ENCODE data around the gene SMOC2. TPM values are rescaled to one million over a fixed set of nuclear protein-coding genes. Genes with fewer than 3 reads are reported as not detected.

The SMOC2 gene
- total RNA-seq, 1 experiment from 2014 or later, result 2.1 TPM

- Histone ChIP-seq H4K20me1 (ENCODE audit: control insufficient read depth, insufficient read depth, insufficient read length) (no peaks in the 10 kb centered on the region), H3K4ac (ENCODE audit: low read depth, low read length) (no peak overlapping the region), H3K9me3 (ENCODE audit: control insufficient read depth, low read depth, low read length) (no peaks in the 10 kb centered on the region), H3T11ph (ENCODE audit: low read length) (no peak overlapping the region), H3K14ac (ENCODE audit: insufficient read depth, low read length) (no peak overlapping the region), H3K79me1 (ENCODE audit: insufficient read depth, low read depth, low read length, poor library complexity, severe bottlenecking) (no peaks in the 10 kb centered on the region), H3K79me2 (ENCODE audit: insufficient read depth, low read length) (no peaks in the 10 kb centered on the region), H4K5ac (ENCODE audit: insufficient read length, low read depth, low read length) (no peak overlapping the region), H3K27ac (ENCODE audit: insufficient read length, low read depth, low read length) (no peak overlapping the region), H3K4me1 (ENCODE audit: insufficient read depth, low read length) (no peaks in the 10 kb centered on the region), H2BK12ac (ENCODE audit: insufficient read length, low read depth, low read length) (no peak overlapping the region), H3K18ac (ENCODE audit: insufficient read length, low read depth, low read length) (no peak overlapping the region), H4K91ac (ENCODE audit: insufficient read length, low read depth, low read length) (no peak overlapping the region), H3K27me3 (ENCODE audit: insufficient read depth, low read length) (no peaks in the 10 kb centered on the region), H4K8ac (replicated peaks; ENCODE audit: insufficient read length, low read depth, low read length) (no peak overlapping the region), H2AFZ (ENCODE audit: low read length) (no peak overlapping the region), H2BK120ac (ENCODE audit: low read depth, low read length, poor library complexity, severe bottlenecking) (no peak overlapping the region), H3K9ac (ENCODE audit: extremely low read depth, insufficient read length, low read length) (no peak overlapping the region), H3K56ac (ENCODE audit: insufficient read length, low read depth, low read length) (no peak overlapping the region), H2BK5ac (ENCODE audit: insufficient read length, low read length) (no peak overlapping the region), H3K4me2 (ENCODE audit: insufficient read depth, insufficient read length, low read length) (no peak overlapping the region), H2AK5ac (ENCODE audit: insufficient read length, low read length) (no peak overlapping the region), H3K23me2 (ENCODE audit: insufficient read length, low read depth, low read length, poor library complexity, severe bottlenecking) (no peaks in the 10 kb centered on the region), H2BK20ac (ENCODE audit: low read depth, low read length, poor library complexity, severe bottlenecking) (no peak overlapping the region), H3K23ac (ENCODE audit: insufficient read length, low read depth, low read length) (no peak overlapping the region), H2BK15ac (ENCODE audit: low read depth, low read length) (no peak overlapping the region)
- no peak for TF ChIP-seq CTCF (conservative IDR thresholded peaks at IDR 0.05)
- H3K27me3 Mint-ChIP-seq (ENCODE audit: low read depth), result peaks cover 6% of the 10 kb centered on the region
- H3K4me1 Mint-ChIP-seq, result peaks cover 12% of the 10 kb centered on the region in 2 experiments
- peaks cover 0 to 2% (median 0%) of the 10 kb centered on the region in 3 experiments; a peak in 1 of 7 replicates for H3K36me3 Mint-ChIP-seq (ENCODE audit: insufficient read depth in 1 of 3, low read depth in 3 of 3)
- no peak overlapping the region for H3K4me3 Mint-ChIP-seq
- no CpG with 5 or more reads among the region's 1 CpG for WGBS (ENCODE audit: extremely low coverage, insufficient read length, low lambda C conversion rate)
- H3K27ac Mint-ChIP-seq, result no peak overlapping the region
- no peak for DNase-seq
- H3K9me3 Mint-ChIP-seq, result no peaks in the 10 kb centered on the region; a peak in 1 of 5 replicates
Measured at GRCh38 chr6:168472363-168472762, 31.4 kb downstream of the SMOC2 start.
